ENCODE results near the gene FOSL2.

FOSL2 gene

GRCh38 chr2:28454016-28454930 is 61.6 kb downstream of the FOSL2 start:
- no peak for TF ChIP-seq CTCF (IDR thresholded peaks at IDR 0.05; ENCODE audit: low read depth, low read length, missing control alignments)
- in situ Hi-C loops (cut with HindIII; ENCODE audit: low sequenced_read_pairs): no loop called here
- H3K4me3 ChIP-seq (ENCODE audit: low read depth, low read length): no peak overlapping the region
- no peak for DNase-seq (ENCODE audit: low read depth)

GRCh38 chr2:28457237-28457636 is 64.6 kb downstream of the FOSL2 start:
- DNase-seq (ENCODE audit: low read depth): no peak
- no peak for TF ChIP-seq CTCF (IDR thresholded peaks at IDR 0.05; ENCODE audit: low read depth, low read length, missing control alignments)
- in situ Hi-C loops (cut with HindIII; ENCODE audit: low sequenced_read_pairs): no loop called here
- H3K4me3 ChIP-seq (ENCODE audit: low read depth, low read length): no peak overlapping the region

GRCh38 chr2:28461056-28461455 is 68.4 kb downstream of the FOSL2 start:
- TF ChIP-seq CTCF (IDR thresholded peaks at IDR 0.05; ENCODE audit: low read depth, low read length, missing control alignments): no peak
- in situ Hi-C loops (cut with HindIII; ENCODE audit: low sequenced_read_pairs): no loop called here
- DNase-seq (ENCODE audit: low read depth): no peak
- no peak overlapping the region for H3K4me3 ChIP-seq (ENCODE audit: low read depth, low read length)

- TF ChIP-seq CTCF (IDR thresholded peaks at IDR 0.05; ENCODE audit: low read depth, low read length, missing control alignments): no peak
- in situ Hi-C loops (cut with HindIII; ENCODE audit: low sequenced_read_pairs): no loop called here
These were observed 69.5 kb downstream of the FOSL2 start for GRCh38 chr2:28462122-28462521.

GRCh38 chr2:28463211-28463816 is 70.7 kb downstream of the FOSL2 start:
- in situ Hi-C loops (cut with HindIII; ENCODE audit: low sequenced_read_pairs): no loop called here
- no peak for TF ChIP-seq CTCF (IDR thresholded peaks at IDR 0.05; ENCODE audit: low read depth, low read length, missing control alignments)
- DNase-seq (ENCODE audit: low read depth): no peak

More at GRCh38 chr2:28462122-28462521, 69.5 kb downstream of the FOSL2 start:
- no peak for DNase-seq (ENCODE audit: low read depth)
- H3K4me3 ChIP-seq (ENCODE audit: low read depth, low read length): no peak overlapping the region

GRCh38 chr2:28463893-28464292 is 71.2 kb downstream of the FOSL2 start:
- TF ChIP-seq CTCF (IDR thresholded peaks at IDR 0.05; ENCODE audit: low read depth, low read length, missing control alignments): no peak
- H3K4me3 ChIP-seq (ENCODE audit: low read depth, low read length): no peak overlapping the region
- no peak for DNase-seq (ENCODE audit: low read depth)
- in situ Hi-C loops (cut with HindIII; ENCODE audit: low sequenced_read_pairs): no loop called here

More at GRCh38 chr2:28463211-28463816, 70.7 kb downstream of the FOSL2 start:
- no peak overlapping the region for H3K4me3 ChIP-seq (ENCODE audit: low read depth, low read length)
